HuH-7.5 (cell line): ENCODE measurements around the gene TMCO1.
"Not testable (repeated sequence)": the region's sequence is repeated elsewhere in the genome, so short reads cannot be mapped to it uniquely, and the experiment has no call there.

Experiments used
- DNase-seq: peaks from one replicate; pipeline ENCODE4 v3.0.0; 2011; ENCODE audit warnings: low spot score

Gene TMCO1

GRCh38 chr1:165768513-165769394, at the start of gene TMCO1:
TSS of gene TMCO1 (minus strand) at chr1:165768868. CDS start at chr1:165768751, 117 bp downstream.
- peak; percentile 80 for DNase-seq

- no peak for DNase-seq
These were observed 48.3 kb upstream of the TMCO1 start for GRCh38 chr1:165816826-165817497.

- DNase-seq: no peak
These were observed 47.5 kb upstream of the TMCO1 start for GRCh38 chr1:165816157-165816556.

GRCh38 chr1:165815725-165816124, 47.1 kb upstream of the TMCO1 start:
- DNase-seq: no peak

GRCh38 chr1:165807613-165808012, 38.9 kb upstream of the TMCO1 start:
- no peak for DNase-seq

- not testable (repeated sequence) for DNase-seq
These were observed 35.8 kb upstream of the TMCO1 start for GRCh38 chr1:165804513-165804912.

- DNase-seq: no peak
These were observed 30.7 kb upstream of the TMCO1 start for GRCh38 chr1:165799387-165799786.

- DNase-seq: no peak
These were observed 27.2 kb upstream of the TMCO1 start for GRCh38 chr1:165795894-165796293.

GRCh38 chr1:165793951-165794350, 25.3 kb upstream of the TMCO1 start:
- no peak for DNase-seq

GRCh38 chr1:165787741-165788140, 19.1 kb upstream of the TMCO1 start:
- no peak for DNase-seq

- DNase-seq: not testable (repeated sequence)
These were observed 14.9 kb upstream of the TMCO1 start for GRCh38 chr1:165783519-165783918.

GRCh38 chr1:165778197-165778596, 9.5 kb upstream of the TMCO1 start:
- DNase-seq: not testable (repeated sequence)

- DNase-seq: no peak
These were observed 4.8 kb upstream of the TMCO1 start for GRCh38 chr1:165773324-165773965.

- no peak for DNase-seq
These were observed 4.1 kb upstream of the TMCO1 start for GRCh38 chr1:165772739-165773138.

- DNase-seq: no peak
These were observed 4.4 kb downstream of the TMCO1 start for GRCh38 chr1:165764277-165764676.

GRCh38 chr1:165763442-165763841, 5.2 kb downstream of the TMCO1 start:
- DNase-seq: no peak

GRCh38 chr1:165762725-165763124, 5.9 kb downstream of the TMCO1 start:
- DNase-seq: no peak

- DNase-seq: no peak
These were observed 9.6 kb downstream of the TMCO1 start for GRCh38 chr1:165759095-165759494.

- no peak for DNase-seq
These were observed 13.2 kb downstream of the TMCO1 start for GRCh38 chr1:165755393-165756010.

- DNase-seq: no peak
These were observed 14.7 kb downstream of the TMCO1 start for GRCh38 chr1:165753934-165754333.

GRCh38 chr1:165748550-165748949, 20.1 kb downstream of the TMCO1 start:
- no peak for DNase-seq
